Measurements from ENCODE around the gene GGTLC2.
"Not testable (repeated sequence)": the region's sequence is repeated elsewhere in the genome, so short reads cannot be mapped to it uniquely, and the experiment has no call there.

GRCh38 chr22:22645969-22646368, 1.6 kb downstream of the GGTLC2 start:
- not testable (repeated sequence) for TF ChIP-seq CTCF (IDR thresholded peaks at IDR 0.05; ENCODE audit: insufficient read depth, low read length, poor library complexity, severe bottlenecking); EZH2phosphoT487 (conservative IDR thresholded peaks at IDR 0.05; ENCODE audit: low read length)

Data from SU-DHL-6 (cell line).